Fibroblast of lung (primary cell): ENCODE measurements around the gene EYA3. TPM values are rescaled to one million over a fixed set of nuclear protein-coding genes. Genes with fewer than 3 reads are reported as not detected.

Source experiments
- DNase-seq, 2 donors: peaks; one replicate each; pipeline versions ENCODE4 v3.0.0 to v3.0.0-alpha.2; 2010; ENCODE audit warnings: low read depth in 2 of 2
- H2AFZ ChIP-seq: 2 replicates; pipeline ENCODE4 v1.5.1; 2012; ENCODE audit warnings: low read length, control low read depth, inconsistent platforms
- H3K27ac ChIP-seq: 2 replicates; pipeline ENCODE4 v1.5.1; 2011; ENCODE audit warnings: low read length, control low read depth; ENCODE audit not compliant: insufficient read depth
- H3K27me3 ChIP-seq: 2 replicates; pipeline ENCODE4 v1.5.1; 2011; ENCODE audit warnings: mild to moderate bottlenecking, low read length; ENCODE audit not compliant: control insufficient read depth, insufficient read depth
- H3K36me3 ChIP-seq: 2 replicates; pipeline ENCODE4 v1.5.1; 2011; ENCODE audit warnings: low read length; ENCODE audit not compliant: control insufficient read depth, insufficient read depth
- H3K4me1 ChIP-seq: 2 replicates; pipeline ENCODE4 v1.5.1; 2011; ENCODE audit warnings: low read length; ENCODE audit not compliant: control insufficient read depth, insufficient read depth; ENCODE audit errors: extremely low read depth
- H3K4me2 ChIP-seq: 2 replicates; pipeline ENCODE4 v1.5.1; 2011; ENCODE audit warnings: low read length, control low read depth; ENCODE audit not compliant: insufficient read depth; ENCODE audit errors: extremely low read depth
- H3K4me3 ChIP-seq, 4 experiments: fragments of 200-600 bp in 1 of 4; sonication (generic) in 1 of 4; replicated peaks in 1 of 4; 2 replicates each; pipeline ENCODE4 v1.5.1; 2011 to 2016; ENCODE audit warnings: low read length in 4 of 4, low read depth in 3 of 4, mild to moderate bottlenecking in 3 of 4, control low read depth in 2 of 4, inconsistent platforms in 1 of 4, mixed read lengths in 1 of 4; ENCODE audit not compliant: insufficient read depth in 1 of 4; ENCODE audit errors: control extremely low read depth in 1 of 4
- H3K79me2 ChIP-seq: 2 replicates; pipeline ENCODE4 v1.5.1; 2012; ENCODE audit warnings: mild to moderate bottlenecking, low read length, inconsistent platforms; ENCODE audit not compliant: control insufficient read depth, insufficient read depth
- H3K9ac ChIP-seq: 2 replicates; pipeline ENCODE4 v1.5.1; 2011; ENCODE audit warnings: mild to moderate bottlenecking, low read length, control low read depth; ENCODE audit not compliant: insufficient read depth
- H3K9me3 ChIP-seq: 2 replicates; pipeline ENCODE4 v1.5.1; 2012; ENCODE audit warnings: low read depth, low read length; ENCODE audit not compliant: control insufficient read depth, insufficient read depth
- H4K20me1 ChIP-seq: 2 replicates; pipeline ENCODE4 v1.5.1; 2011; ENCODE audit warnings: low read length; ENCODE audit not compliant: control insufficient read depth, insufficient read depth; ENCODE audit errors: extremely low read depth
- EZH2 ChIP-seq: IDR thresholded peaks from 2 replicates; pipeline ENCODE4 v1.5.1; 2012; ENCODE audit warnings: low read length, control low read depth, mild to moderate bottlenecking; ENCODE audit errors: missing control alignments
- polyA plus RNA-seq, 2 donors: library from polyadenylated mRNA; depleted of rRNA in 1 of 2; stranded (reverse) in 1 of 2; unstranded in 1 of 2; fragments of >200 nt; gene quantifications; 2 replicates each; pipeline ENCODE4 v1.2.1, GENCODE V29; 2011 to 2012; ENCODE audit warnings: missing spikeins in 1 of 2
- total RNA-seq: library from RNA; depleted of rRNA; stranded (reverse); fragments of >200 nt; gene quantifications from 2 replicates; pipeline ENCODE4 v1.2.1, GENCODE V29; 2014
- TF ChIP-seq, protein P1 (sequence below), 2 donors: IDR thresholded peaks in 1 of 2; conservative IDR thresholded peaks in 1 of 2; 1 replicate in 1 of 2; 2 replicates in 1 of 2; pipeline ENCODE4 v1.5.1; 2011 to 2012; ENCODE audit warnings: low read length in 2 of 2, control low read depth in 1 of 2, inconsistent platforms in 1 of 2, low read depth in 1 of 2, mild to moderate bottlenecking in 1 of 2

Gene EYA3
- total and polyA plus RNA-seq, 2 donors (not counting 1 experiment from before 2014, with no cell fraction given), result 11.2 to 17.5 TPM

DNA sequence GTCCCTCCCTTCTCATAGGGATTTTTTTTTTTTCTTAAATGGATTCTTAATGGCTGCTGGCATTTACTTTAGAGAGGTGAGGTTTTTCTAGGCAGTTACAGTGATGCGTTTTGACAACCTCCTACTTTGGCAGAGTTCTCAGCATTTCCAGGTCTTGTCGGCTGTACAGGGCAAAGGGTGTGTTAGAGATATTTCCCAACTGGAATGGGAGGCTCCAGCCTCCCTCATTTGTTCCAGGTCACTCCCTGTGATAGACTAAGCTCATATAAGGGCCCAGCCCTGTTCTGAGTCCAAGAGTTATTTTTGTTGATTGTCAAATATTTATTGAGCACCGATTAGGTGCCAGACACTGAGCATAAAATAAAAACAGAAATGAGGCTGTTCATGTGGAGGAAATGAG is 136.3 kb downstream of the EYA3 start:
- Histone ChIP-seq H3K4me3 (no peak overlapping the region), H3K27ac (no peak overlapping the region), H3K4me2 (no peak overlapping the region), H4K20me1 (no peaks in the 10 kb centered on the region), H3K9ac (no peak overlapping the region), H3K4me1 (no peaks in the 10 kb centered on the region), H2AFZ (no peak overlapping the region), H3K79me2 (no peaks in the 10 kb centered on the region), H3K36me3 (no peaks in the 10 kb centered on the region), H3K27me3 (peaks cover 6% of the 10 kb centered on the region), H3K9me3 (no peaks in the 10 kb centered on the region)
- no peak for TF ChIP-seq EZH2
- TF ChIP-seq, protein P1, sequence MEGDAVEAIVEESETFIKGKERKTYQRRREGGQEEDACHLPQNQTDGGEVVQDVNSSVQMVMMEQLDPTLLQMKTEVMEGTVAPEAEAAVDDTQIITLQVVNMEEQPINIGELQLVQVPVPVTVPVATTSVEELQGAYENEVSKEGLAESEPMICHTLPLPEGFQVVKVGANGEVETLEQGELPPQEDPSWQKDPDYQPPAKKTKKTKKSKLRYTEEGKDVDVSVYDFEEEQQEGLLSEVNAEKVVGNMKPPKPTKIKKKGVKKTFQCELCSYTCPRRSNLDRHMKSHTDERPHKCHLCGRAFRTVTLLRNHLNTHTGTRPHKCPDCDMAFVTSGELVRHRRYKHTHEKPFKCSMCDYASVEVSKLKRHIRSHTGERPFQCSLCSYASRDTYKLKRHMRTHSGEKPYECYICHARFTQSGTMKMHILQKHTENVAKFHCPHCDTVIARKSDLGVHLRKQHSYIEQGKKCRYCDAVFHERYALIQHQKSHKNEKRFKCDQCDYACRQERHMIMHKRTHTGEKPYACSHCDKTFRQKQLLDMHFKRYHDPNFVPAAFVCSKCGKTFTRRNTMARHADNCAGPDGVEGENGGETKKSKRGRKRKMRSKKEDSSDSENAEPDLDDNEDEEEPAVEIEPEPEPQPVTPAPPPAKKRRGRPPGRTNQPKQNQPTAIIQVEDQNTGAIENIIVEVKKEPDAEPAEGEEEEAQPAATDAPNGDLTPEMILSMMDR (conservative IDR thresholded peaks at IDR 0.05 in 1 of 2, IDR thresholded peaks at IDR 0.05 in 1 of 2; ENCODE audit: low read depth in 1 of 2, low read length in 2 of 2), result no peak
- DNase-seq, result no peak

DNA sequence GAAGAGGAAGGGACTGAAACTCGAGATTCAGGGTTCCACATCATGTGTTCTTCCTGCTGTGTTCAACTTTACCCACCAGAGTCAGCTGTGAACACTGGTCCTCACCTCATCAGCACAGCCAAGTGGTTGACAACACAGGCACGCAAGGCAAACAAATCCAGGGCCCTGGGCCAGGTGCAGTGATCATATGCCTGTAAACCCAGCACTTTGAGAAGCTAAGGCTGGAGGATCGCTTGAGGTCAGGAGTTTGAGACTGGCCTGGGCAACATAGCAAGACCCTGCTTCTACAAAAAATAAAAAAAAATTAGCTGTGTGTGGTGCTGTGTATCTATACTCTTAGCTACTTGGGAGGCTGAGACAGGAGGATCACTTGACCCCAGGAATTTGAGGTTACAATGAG is 137.0 kb downstream of the EYA3 start:
- Histone ChIP-seq H2AFZ (no peak overlapping the region), H3K36me3 (no peaks in the 10 kb centered on the region), H3K9ac (no peak overlapping the region), H3K4me2 (no peak overlapping the region), H3K27ac (no peak overlapping the region), H3K4me3 (no peak overlapping the region), H3K9me3 (no peaks in the 10 kb centered on the region), H4K20me1 (no peaks in the 10 kb centered on the region), H3K79me2 (no peaks in the 10 kb centered on the region), H3K27me3 (peaks cover 6% of the 10 kb centered on the region), H3K4me1 (no peaks in the 10 kb centered on the region)
- TF ChIP-seq EZH2, result no peak
- TF ChIP-seq, protein P1 (conservative IDR thresholded peaks at IDR 0.05 in 1 of 2, IDR thresholded peaks at IDR 0.05 in 1 of 2; ENCODE audit: low read depth in 1 of 2, low read length in 2 of 2), result no peak
- no peak for DNase-seq

DNA sequence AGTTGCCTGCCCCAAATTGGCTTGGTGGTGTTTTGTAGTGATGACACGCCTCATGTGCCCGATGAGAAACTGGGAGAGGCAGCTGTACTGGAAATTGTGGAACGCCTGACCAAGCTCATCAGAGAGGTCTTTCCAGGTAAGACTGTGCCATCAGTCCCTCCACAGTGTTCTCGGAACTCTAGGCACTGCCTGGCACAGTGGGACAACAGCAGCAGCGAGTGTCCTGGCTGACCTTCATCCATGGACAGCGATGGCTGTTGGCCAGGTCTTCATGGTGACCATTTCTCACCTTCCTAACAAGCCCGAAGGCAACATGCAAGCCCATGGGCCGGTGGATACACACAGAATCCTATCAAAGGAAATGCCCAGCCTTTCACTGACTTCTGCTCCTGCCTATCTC is 139.4 kb downstream of the EYA3 start:
- no peaks in the 10 kb centered on the region for H3K4me1 ChIP-seq
- no peak overlapping the region for H3K4me3 ChIP-seq
- H3K4me2 ChIP-seq, result no peak overlapping the region
- H3K36me3 ChIP-seq, result no peaks in the 10 kb centered on the region
- TF ChIP-seq EZH2, result no peak
- TF ChIP-seq, protein P1 (conservative IDR thresholded peaks at IDR 0.05 in 1 of 2, IDR thresholded peaks at IDR 0.05 in 1 of 2; ENCODE audit: low read depth in 1 of 2, low read length in 2 of 2), result no peak
- peaks cover 5% of the 10 kb centered on the region for H3K27me3 ChIP-seq
- DNase-seq, result no peak
- no peak overlapping the region for H2AFZ ChIP-seq
- H4K20me1 ChIP-seq, result no peaks in the 10 kb centered on the region
- H3K9me3 ChIP-seq, result no peaks in the 10 kb centered on the region
- no peak overlapping the region for H3K9ac ChIP-seq
- H3K27ac ChIP-seq, result no peak overlapping the region
- H3K79me2 ChIP-seq, result no peaks in the 10 kb centered on the region
